DND-41 (cell line): ENCODE measurements around the gene CPSF4L.

Experiments used
- ATAC-seq: fragments of 200-7000 bp; cut with Tn5 transposase; 3 replicates; pipeline ENCODE4 v1.9.1; 2021; ENCODE audit warnings: low read depth; ENCODE audit not compliant: insufficient read depth
- DNase-seq: peaks from one replicate; pipeline ENCODE4 v3.0.0-alpha.2; 2020
- H2AFZ ChIP-seq: 2 replicates; pipeline ENCODE4 v1.6.0; 2012; ENCODE audit warnings: low read depth, low read length
- H3K27ac ChIP-seq: 2 replicates; pipeline ENCODE4 v1.5.1; 2012; ENCODE audit warnings: low read length, inconsistent platforms
- H3K27me3 ChIP-seq: fragments of 200-600 bp; sonication (generic); 2 replicates; pipeline ENCODE4 v1.6.0; 2012; ENCODE audit warnings: low read length, mild to moderate bottlenecking, inconsistent platforms; ENCODE audit not compliant: insufficient read depth, poor library complexity
- H3K36me3 ChIP-seq: 2 replicates; pipeline ENCODE4 v1.5.1; 2012; ENCODE audit warnings: low read length, inconsistent platforms; ENCODE audit not compliant: insufficient read depth
- H3K4me1 ChIP-seq: 2 replicates; pipeline ENCODE4 v1.5.1; 2012; ENCODE audit warnings: mild to moderate bottlenecking, low read length; ENCODE audit not compliant: insufficient read depth
- H3K4me2 ChIP-seq: 2 replicates; pipeline ENCODE4 v1.6.0; 2012; ENCODE audit warnings: mild to moderate bottlenecking, moderate library complexity, low read length, inconsistent platforms; ENCODE audit not compliant: insufficient read depth
- H3K4me3 ChIP-seq, 2 experiments: fragments of 200-600 bp in 1 of 2; shearing (Covaris generic) in 1 of 2; 2 replicates each; pipeline ENCODE4 v1.5.1; 2012 to 2016; ENCODE audit warnings: inconsistent platforms in 2 of 2, low read length in 2 of 2, mild to moderate bottlenecking in 2 of 2, low read depth in 1 of 2, moderate library complexity in 1 of 2
- H3K79me2 ChIP-seq: 2 replicates; pipeline ENCODE4 v1.6.0; 2012; ENCODE audit warnings: low read length, inconsistent platforms; ENCODE audit not compliant: insufficient read depth
- H3K9ac ChIP-seq: 2 replicates; pipeline ENCODE4 v1.6.0; 2012; ENCODE audit warnings: low read depth, mild to moderate bottlenecking, inconsistent platforms, low read length, moderate library complexity
- H3K9me3 ChIP-seq: 2 replicates; pipeline ENCODE4 v1.5.1; 2012; ENCODE audit warnings: low read length, moderate library complexity, mild to moderate bottlenecking, inconsistent platforms; ENCODE audit not compliant: insufficient read depth, severe bottlenecking
- H4K20me1 ChIP-seq: 2 replicates; pipeline ENCODE4 v1.6.0; 2012; ENCODE audit warnings: low read length; ENCODE audit not compliant: insufficient read depth
- CTCF ChIP-seq: IDR thresholded peaks from 2 replicates; pipeline ENCODE4 v1.5.1; 2012; ENCODE audit warnings: borderline replicate concordance, low read length, moderate library complexity, mild to moderate bottlenecking; ENCODE audit not compliant: poor library complexity, severe bottlenecking; ENCODE audit errors: extremely low read depth
- EZH2 ChIP-seq: IDR thresholded peaks from 3 replicates; pipeline ENCODE4 v1.6.1; 2012; ENCODE audit warnings: borderline replicate concordance, low read depth, mild to moderate bottlenecking, moderate library complexity, low read length, inconsistent platforms; ENCODE audit not compliant: severe bottlenecking

CPSF4L gene

GRCh38 chr17:73198930-73199260 lies 62.8 kb downstream of the CPSF4L start:
- DNase-seq (no peak), ATAC-seq (no peak)
- H3K27me3 ChIP-seq: no peaks in the 10 kb centered on the region
- H3K4me2 ChIP-seq: no peak overlapping the region
- peaks cover 85% of the 10 kb centered on the region for H3K36me3 ChIP-seq
- H3K4me3 ChIP-seq: no peak overlapping the region
- peaks cover 9% of the 10 kb centered on the region for H3K4me1 ChIP-seq
- TF ChIP-seq EZH2 (no peak), CTCF (no peak)
- peaks cover 20% of the 10 kb centered on the region for H4K20me1 ChIP-seq
- H3K79me2 ChIP-seq: peaks cover 15% of the 10 kb centered on the region
- H2AFZ ChIP-seq: no peak overlapping the region
- no peak overlapping the region for H3K27ac ChIP-seq
- H3K9me3 ChIP-seq: no peaks in the 10 kb centered on the region
- no peak overlapping the region for H3K9ac ChIP-seq
